Stimulated activated CD4-positive, alpha-beta T cell treated with anti-CD3 and anti-CD28 coated beads, TNF-alpha, amount 100 ng/mL, for 48 hours (primary cell): ENCODE data around the gene FBRSL1.
"Not testable (repeated sequence)": the region's sequence is repeated elsewhere in the genome, so short reads cannot be mapped to it uniquely, and the experiment has no call there.

Experiments
- DNase-seq, 3 donors: peaks; one replicate each; pipeline ENCODE4 v3.0.0-alpha.2; 2020; ENCODE audit warnings: low read depth in 3 of 3

The FBRSL1 gene

GRCh38 chr12:132453361-132454192, 36.4 kb upstream of the FBRSL1 start:
- no peak for DNase-seq

- no peak for DNase-seq
Observed at GRCh38 chr12:132454193-132454932, 35.6 kb upstream of the FBRSL1 start.

GRCh38 chr12:132454933-132455418, 35.0 kb upstream of the FBRSL1 start:
- DNase-seq: no peak

GRCh38 chr12:132455565-132455964, 34.4 kb upstream of the FBRSL1 start:
- no peak for DNase-seq

GRCh38 chr12:132456186-132456943, 33.6 kb upstream of the FBRSL1 start:
- DNase-seq: no peak

- no peak for DNase-seq
Observed at GRCh38 chr12:132456944-132457495, 32.9 kb upstream of the FBRSL1 start.

GRCh38 chr12:132458441-132458840, 31.5 kb upstream of the FBRSL1 start:
- no peak for DNase-seq

- no peak for DNase-seq
Observed at GRCh38 chr12:132458846-132459641, 30.9 kb upstream of the FBRSL1 start.

- no peak for DNase-seq
Observed at GRCh38 chr12:132460571-132460970, 29.4 kb upstream of the FBRSL1 start.

GRCh38 chr12:132461526-132461925, 28.4 kb upstream of the FBRSL1 start:
- no peak for DNase-seq

GRCh38 chr12:132462788-132463187, 27.2 kb upstream of the FBRSL1 start:
- no peak for DNase-seq

GRCh38 chr12:132463284-132463924, 26.5 kb upstream of the FBRSL1 start:
- DNase-seq: not testable (repeated sequence)

- DNase-seq: not testable (repeated sequence)
Observed at GRCh38 chr12:132464304-132464703, 25.6 kb upstream of the FBRSL1 start.

- no peak for DNase-seq
Observed at GRCh38 chr12:132464820-132465219, 25.1 kb upstream of the FBRSL1 start.

GRCh38 chr12:132465269-132466190, 24.4 kb upstream of the FBRSL1 start:
- no peak for DNase-seq

GRCh38 chr12:132466241-132467201, 23.4 kb upstream of the FBRSL1 start:
- no peak for DNase-seq

GRCh38 chr12:132467511-132467910, 22.4 kb upstream of the FBRSL1 start:
- DNase-seq: no peak

- DNase-seq: no peak
Observed at GRCh38 chr12:132469423-132469822, 20.5 kb upstream of the FBRSL1 start.
